ENCODE measurements around the gene SLC8A1.

The SLC8A1 gene

DNA sequence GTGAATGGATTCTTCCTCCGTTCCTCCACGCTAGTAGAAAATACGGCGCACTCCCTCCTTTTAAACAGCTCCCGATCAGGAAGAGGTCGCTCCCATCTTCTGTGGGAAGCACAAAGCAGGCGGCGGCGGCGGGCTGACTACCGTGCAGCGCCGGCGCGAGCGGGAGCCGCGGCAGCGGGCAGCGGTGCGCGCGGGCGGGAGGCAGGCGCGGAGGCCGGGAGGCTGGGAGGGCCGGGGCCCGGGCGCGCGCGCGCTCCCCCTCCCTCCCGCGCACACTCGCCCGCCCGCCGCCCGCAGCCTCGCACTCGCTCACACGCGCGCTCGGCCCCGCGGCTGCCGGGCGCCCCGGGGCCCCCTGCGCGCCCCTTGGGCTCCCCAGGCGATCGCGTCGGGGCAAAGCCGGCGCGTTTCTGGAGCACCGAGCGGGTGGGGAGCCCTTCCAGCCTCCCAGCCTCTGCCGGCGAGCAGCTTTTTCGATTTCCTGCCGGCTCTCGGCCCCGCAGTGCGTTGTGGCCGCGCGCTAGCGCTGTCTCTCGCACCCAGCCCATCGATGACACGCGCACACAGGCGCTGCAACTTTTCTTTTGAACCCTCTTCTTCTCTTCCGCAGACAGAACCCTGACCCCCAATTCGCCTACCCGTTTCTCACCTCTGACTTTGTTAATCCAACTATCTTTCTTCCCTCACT, at the start of gene SLC8A1:
TSS of gene SLC8A1 (minus strand) at position 173 of the 688 bp plus-strand sequence.
- no peak for DNase-seq (ENCODE audit: low read depth in 2 of 2, low spot score in 1 of 2)

DNA sequence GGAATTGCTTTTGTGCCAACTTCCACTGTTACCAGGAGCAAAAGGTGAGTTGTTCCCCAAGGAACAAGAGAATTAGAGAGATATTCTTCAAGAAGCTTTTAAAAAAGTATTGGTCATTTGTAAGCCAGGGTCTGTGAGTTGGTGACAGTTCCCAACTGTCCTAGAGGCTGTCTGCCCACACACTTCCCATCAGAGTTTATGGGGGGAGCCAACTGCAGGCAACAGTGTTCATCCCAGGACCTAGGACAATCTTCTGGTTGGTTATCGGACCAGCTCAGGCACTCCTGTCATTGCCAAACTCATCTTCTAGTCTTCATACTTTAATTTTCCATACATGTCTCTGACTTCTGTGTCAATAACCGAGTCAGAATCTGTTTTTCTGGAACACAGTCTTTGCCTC, 47.5 kb upstream of the SLC8A1 start:
- DNase-seq (ENCODE audit: low read depth in 2 of 2, low spot score in 1 of 2) = no peak

DNA sequence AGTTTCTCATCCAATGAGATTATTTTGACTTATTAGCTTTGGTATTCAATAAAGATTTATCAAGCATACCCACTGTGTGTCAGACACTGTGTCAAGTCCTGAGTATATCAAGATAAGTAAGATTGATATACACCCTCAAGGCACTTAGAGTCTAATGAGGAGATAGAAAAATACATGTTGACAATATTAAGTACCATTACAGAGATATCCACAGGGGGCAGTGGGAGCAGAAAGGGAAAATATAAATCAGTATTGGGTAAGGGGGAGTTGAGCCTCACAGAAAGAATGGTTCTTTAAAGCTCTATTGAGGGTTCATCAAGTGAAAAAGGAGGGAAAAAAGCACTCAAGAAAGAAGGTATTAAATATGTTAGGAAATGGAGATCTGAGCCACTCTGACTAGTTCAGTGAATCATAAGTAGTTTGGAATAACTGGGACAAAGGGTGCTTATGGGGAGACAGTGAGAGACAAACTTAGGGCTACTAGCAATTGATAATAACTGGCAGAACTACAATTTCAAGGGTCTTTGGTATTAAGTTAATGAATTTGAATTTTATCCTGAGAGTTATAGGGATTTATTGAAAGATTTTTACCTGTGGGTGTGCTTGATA, 45.5 kb upstream of the SLC8A1 start:
- DNase-seq (ENCODE audit: low read depth in 2 of 2, low spot score in 1 of 2) = no peak

DNA sequence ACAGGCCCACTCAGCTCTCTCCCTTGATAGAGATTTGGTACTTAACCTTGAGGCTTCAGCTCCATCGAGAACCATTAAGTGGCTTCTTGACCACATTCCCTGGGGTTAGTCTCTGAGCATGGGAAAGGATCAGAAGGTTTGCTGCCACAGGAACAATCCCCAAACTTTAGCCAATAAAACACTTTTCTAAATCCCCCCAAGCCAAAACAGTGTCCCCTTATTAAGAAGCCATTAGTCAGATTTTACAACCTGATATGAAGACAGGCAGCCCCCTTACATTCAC, 37.7 kb upstream of the SLC8A1 start:
- no peak for DNase-seq (ENCODE audit: low read depth in 2 of 2, low spot score in 1 of 2)

DNA sequence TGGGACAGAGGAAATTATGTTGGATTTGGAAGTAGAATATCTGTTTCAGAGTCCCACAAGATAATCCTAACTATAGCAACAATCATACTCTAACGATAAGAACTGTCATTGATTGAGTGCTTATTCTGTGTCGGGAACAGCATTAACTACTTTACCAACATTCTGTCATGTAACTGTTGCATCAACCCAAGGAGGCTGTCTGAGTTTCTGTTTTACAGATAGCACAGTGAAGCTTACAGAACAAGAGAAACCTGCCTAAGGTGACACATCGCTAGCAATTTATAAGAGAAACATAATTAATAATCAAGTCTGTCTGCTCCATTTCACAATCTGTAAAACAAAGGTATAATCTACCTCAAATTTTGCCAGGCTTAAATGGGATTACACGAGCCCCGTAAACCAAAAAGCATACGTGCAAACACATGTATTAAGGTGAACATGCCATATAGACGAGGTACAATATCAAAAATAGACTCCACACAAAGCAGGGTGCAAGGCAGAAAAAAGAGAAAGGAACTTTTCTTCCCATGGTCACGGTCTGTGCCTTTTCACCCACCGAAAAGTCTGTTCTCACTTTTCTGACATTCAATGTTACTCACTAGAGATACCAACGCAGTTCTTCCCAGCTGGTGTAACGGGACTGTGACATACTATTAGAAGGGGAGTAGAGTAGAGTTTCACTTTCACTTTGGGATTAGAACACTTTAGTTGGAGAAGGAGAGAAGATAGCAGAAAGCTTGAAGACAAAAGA, 37.2 kb upstream of the SLC8A1 start:
- DNase-seq (ENCODE audit: low read depth in 2 of 2, low spot score in 1 of 2) = no peak

DNA sequence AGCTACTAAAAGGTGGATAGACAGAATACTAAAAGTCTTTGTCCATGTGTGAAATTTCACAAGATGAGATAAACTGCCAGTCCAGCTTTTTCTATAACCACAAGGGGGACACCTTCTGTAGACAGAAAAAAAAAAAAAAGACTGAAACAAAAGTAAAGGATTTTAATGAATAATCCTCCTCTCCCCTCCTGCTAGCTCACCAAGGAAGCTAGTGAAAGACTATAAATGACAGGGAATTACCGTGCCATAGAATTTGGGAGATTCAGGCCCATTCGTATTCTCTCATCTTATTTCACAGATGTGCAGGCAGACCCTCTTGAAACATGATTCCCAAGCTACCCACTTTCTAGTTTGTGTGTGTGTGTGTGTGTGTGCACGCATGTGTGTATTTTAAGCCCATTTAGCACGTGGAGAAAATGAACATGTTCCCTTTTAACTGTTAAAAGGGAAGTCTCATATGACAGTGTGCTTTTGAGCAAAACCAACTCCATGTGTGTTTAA, 36.3 kb upstream of the SLC8A1 start:
- DNase-seq (ENCODE audit: low read depth in 2 of 2, low spot score in 1 of 2) = no peak

DNA sequence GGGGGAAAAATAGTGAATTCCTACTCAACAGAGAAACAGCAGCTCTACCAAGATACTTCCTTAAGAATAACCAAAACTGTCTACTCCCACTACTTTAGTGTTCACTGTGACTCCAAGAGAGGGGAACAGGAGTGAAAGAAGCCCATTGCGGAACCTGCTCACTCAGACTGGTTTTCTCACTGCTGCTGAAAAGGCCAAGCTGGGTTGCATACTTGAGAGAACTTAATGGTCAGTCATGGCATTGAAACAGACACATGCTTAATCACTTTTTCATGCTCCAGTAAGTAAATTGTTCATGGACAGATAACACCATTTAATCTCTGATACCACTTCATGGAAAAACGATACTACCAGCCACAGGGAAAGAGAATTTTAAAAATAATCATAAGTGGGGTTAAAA, 35.7 kb upstream of the SLC8A1 start:
- DNase-seq (ENCODE audit: low read depth in 2 of 2, low spot score in 1 of 2) = no peak

DNA sequence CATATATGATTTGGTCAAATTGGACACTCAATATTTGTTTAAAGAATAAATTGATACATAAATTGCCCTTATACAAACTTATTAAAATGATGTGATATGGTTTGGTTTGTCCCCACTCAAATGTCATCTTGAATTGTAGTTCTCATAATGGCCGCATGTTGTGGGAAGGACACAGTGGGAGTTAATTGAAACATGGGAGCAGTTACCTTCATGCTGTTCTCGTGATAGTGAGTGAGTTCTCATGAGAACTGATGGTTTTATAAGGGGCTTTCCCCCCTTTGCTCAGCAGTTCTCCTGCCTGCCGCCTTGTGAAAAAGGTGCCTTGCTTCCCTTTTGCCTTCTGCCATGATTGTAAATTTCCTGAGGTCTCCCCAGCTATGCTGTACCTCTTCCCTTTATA, 34.0 kb upstream of the SLC8A1 start:
- DNase-seq (ENCODE audit: low read depth in 2 of 2, low spot score in 1 of 2) = no peak

DNA sequence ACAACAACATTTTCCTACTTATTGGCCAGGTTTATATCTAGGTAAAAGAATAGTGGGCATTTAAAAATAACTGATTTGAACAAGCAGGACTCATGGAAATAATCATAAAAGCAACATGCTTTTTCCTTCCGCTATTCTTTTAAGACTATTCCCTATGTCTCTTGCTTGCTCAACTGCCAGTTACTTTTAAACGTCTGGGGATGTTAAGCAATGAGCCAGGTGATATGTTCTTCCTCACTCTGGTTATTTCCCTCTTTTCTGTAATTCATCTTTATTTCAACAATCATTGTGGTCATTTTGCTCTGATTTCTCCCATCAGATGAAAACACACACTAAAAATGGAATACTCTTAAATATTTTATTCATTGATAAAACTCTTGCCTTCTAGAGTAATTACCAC, 33.4 kb upstream of the SLC8A1 start:
- no peak for DNase-seq (ENCODE audit: low read depth in 2 of 2, low spot score in 1 of 2)

DNA sequence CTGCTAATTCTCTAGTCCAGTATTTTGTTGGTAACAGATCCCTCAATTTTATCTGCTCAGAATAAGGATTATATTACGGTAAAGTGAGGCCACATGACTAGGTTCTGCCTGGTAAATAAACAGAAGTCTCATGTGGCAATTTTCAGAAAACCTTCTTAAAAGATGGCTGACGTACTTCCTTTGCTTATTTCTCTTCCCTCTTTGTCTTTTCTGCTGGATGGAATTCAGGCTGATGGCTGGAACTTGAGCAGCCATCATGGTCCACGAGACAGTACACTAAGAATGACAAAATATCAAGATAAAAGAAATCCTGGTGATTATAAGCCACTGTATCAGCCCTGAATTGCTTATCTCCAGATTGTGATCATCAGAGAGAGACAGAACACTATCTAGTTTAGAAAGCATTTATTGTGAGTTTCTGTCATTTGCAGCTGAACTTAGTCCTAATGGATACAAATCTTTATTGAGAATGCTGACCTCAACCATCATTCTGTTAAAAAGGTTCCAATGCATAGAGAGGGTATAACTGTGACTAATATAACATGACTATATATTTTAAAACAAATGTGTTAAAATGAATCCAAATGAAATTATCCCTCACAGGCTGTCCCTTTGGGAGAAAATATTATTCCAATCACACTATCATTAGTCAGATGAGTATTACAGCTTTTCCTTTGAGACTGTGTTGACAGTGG, 31.8 kb upstream of the SLC8A1 start:
- no peak for DNase-seq (ENCODE audit: low read depth in 2 of 2, low spot score in 1 of 2)

DNA sequence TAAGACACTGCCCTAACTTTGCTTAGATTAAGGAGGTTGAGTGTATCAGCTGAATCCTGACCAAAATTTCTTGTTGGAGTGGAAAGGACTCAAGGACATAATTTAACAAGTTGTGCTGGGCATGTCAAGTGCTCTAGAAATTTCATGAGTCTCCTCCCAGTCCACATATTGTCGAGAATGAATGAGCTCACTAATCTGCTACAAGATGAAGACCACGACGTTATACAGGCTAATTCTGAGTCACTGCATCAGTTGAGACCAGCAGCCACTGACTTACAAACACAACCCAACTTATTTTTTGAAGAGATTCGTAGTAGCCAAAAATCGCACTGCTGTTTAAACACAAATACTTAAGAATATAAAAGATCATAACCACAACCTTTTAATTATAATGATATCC, 28.7 kb upstream of the SLC8A1 start:
- DNase-seq (ENCODE audit: low read depth in 2 of 2, low spot score in 1 of 2) = no peak

DNA sequence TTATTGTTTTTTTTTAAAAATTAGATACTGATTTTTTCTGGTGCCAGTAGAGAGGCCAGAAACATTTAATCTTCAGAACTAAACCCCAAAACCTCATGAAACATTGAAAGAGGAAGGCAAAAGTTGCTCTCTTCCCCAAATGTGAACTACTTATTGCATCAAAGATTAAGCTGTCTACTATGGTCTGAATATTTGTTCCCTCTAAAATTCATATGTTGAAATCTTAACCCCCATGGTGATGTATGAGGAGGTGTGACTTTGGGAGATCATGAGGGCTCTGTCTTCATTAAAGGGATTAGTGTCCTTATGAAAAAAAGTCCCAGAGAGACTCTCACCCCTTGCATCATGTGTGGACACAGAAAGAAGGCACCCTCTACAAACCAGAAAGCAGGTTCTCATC, 28.2 kb upstream of the SLC8A1 start:
- DNase-seq (ENCODE audit: low read depth in 2 of 2, low spot score in 1 of 2) = no peak

DNA sequence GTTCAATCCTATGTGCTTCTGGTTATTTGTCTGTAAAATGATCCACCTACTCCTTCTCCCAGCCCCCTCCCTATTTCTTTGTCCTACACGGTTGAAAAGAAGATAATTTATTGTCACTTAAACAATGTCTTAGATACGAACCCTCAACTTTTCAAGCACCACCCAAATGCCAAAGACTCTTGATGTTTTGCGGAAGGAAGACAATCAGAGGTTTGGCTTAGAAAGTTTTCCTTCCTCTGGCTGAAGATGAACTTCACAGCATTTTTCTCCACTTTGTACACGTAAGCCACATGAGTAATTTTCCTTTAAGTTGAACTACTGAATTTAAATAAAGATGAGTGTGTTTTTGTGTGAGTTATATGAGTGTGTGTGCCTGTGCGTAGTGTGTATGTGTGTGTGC, 25.5 kb upstream of the SLC8A1 start:
- no peak for DNase-seq (ENCODE audit: low read depth in 2 of 2, low spot score in 1 of 2)

DNA sequence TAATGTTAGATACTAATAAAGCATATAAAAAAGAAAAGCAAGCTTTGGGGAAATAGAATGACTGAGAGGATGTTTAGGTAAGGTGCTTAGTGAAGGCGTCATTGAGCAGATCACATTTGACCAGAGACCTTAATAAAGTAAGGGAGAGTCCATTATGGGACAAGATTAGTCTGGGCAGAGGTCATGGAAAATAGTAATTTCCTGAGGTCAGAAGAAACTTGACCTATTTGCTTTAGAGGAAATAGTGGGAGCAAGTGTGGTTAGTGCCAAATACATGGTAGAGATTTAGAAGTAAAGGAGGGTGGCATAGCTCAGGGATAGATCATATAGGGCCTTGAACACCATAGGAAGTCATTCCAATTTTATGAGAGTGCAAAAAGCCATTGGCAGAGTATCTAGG, 24.5 kb upstream of the SLC8A1 start:
- no peak for DNase-seq (ENCODE audit: low read depth in 2 of 2, low spot score in 1 of 2)

DNA sequence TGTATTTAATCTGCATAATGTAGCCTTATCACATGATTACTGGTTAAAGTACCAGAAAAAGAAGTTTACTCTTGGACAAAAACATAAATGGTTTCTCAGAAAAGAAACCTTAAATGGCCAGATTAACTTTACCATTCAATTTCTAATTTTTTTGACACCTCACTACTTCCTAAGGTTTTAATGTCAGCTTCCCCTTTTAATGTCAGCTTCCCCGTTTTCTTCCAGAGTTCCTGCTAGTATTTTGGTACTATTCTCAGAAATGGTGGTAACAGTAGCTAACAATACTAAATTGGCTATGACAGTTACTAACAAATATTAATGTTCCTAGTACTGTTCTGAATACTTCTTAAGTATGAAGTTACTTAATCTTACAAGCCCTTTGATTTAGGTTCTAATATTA, 22.4 kb upstream of the SLC8A1 start:
- no peak for DNase-seq (ENCODE audit: low read depth in 2 of 2, low spot score in 1 of 2)

DNA sequence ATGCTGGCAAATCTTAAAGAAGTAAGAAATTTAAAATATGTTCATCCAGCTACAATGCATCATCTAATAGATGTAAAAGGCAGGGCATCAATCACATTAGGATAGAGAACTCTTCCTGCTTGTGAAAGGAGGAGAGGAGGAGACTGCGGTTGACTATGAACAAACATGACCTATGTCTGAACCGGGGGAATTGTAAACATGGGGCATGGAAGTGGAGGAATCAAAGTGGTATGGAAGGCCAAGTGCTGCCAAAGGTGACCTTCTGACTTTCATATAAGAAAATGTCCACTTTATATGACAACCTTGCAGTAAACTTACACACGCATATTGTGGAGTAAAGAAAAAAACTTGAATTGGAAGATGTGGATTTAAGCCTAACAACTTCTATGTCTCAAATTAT, 20.0 kb upstream of the SLC8A1 start:
- no peak for DNase-seq (ENCODE audit: low read depth in 2 of 2, low spot score in 1 of 2)

DNA sequence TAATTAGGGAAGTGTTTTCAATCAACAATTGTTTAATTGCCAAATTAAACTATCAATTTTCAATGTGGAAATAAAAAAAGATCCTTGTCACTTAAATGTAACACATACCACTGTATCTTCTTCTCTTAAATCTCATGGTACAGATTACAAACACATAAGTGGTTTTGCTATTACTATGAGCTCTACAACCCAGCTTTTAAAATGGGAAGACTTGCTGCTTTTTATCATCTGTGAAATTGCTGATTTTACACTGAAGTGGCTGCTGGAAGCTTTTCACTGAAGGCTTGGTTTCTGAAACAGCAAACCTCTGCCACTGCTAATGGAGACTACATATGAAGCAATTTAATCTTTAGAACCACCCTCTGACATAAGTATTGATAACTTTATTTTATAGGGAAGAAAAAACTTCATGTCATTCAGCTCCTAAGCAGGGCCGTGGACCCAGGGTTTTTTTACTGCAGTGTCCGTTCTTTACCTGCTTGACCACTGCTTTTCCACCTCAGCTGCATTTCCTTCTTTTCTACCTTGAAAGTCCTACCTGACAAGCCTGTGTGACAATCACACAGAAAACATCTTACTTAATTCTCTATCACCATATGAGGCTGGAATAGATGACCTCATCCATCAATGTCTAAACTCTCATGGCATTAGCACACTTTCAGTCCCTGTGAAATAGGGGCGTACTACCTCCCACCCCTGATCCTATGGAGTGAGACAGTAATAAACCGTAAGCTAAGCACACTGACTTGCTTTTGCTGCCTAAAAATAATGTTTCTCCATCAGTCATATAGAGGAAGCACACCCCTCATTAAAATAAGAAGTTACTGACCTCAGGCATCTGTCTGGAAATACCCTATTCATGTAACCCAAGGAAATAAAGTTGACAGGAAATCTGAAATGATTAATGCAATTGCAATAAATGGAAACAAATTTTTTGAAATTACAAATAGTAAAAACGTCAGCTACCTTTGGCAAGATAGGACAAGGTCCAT, 19.2 kb upstream of the SLC8A1 start:
- no peak for DNase-seq (ENCODE audit: low read depth in 2 of 2, low spot score in 1 of 2)

DNA sequence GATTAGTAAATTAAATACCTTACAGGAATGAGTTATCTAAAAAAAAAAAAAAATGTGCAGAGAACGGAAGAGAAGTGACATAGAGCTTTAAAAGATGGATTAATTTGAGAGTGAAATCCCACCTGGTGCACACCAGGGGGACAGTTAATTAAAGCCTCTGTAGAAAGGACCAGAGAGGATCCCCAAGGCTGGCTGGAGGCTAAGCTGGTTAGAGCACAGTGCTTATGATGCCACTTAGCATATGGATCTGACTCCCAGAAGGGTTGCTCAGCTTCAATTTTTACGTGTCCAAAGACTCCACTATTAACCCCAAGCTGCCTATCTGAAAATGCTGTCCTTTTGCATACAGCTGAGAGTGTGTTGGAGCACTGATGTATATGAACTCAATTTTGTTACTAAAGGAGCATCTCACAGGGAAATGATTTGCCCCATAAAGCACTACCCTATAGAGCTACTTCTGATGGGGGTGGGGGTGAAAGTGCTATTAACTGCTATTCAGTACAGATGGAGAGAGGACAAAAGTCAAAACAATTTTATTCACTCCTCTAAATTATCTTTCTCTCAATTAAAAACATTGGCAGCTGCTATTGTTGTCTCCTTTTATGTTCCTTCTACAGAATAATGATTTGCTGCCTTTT, 15.2 kb upstream of the SLC8A1 start:
- DNase-seq (ENCODE audit: low read depth in 2 of 2, low spot score in 1 of 2) = no peak

DNA sequence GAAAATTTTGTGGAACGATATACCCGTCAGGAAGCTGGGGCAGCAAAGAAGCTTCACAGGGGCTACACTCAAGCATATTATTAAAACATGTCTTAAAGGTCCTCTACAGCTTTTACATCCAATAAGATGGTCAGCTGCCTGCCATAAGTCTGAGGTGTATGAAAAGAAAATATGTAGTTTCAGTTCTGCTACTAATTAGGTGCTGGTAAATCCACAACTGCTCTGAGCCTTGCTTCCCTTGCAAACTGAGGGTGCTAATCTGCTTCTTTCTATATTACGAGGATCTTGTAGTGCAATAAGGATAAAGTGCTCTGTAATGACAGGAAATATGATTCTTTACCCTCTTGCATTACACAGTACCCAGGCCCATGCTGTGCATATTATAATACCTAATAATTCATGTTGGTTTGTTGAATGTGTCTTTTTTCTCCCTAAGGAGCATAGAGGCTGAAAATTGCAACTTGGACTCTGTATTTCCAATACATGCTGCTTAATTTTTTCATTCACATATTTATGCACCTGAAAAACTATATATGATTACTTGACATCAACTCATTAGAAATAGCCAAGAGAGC, 14.5 kb upstream of the SLC8A1 start:
- DNase-seq (ENCODE audit: low read depth in 2 of 2, low spot score in 1 of 2) = no peak

DNA sequence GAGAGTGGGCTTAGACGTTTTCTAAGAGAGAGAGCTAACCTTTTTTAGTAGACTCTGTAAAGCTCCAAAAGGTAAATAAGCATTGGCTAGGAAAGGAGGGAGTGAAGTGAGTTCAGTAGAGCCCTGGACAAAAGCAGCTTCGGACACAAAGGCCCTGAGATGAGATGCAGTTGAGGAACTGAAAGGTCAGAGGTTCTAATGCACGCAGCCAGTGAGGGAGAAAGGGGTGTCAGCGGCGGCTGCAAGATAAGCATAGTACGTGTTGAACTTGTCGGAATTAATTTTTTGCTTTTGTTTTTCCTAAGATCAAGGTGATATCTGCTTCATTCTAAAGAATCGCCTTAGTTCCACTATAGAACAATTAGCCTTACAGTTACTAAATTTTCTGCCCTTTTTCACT, 11.2 kb upstream of the SLC8A1 start:
- DNase-seq (ENCODE audit: low read depth in 2 of 2, low spot score in 1 of 2) = no peak

All from stimulated activated CD8-positive, alpha-beta memory T cell treated with anti-CD3 and anti-CD28 coated beads, Interleukin-4, amount 100 ng/mL, for 1 hour (primary cell).